HepG2 (cell line): ENCODE results near the gene MFRP. TPM values are rescaled to one million over a fixed set of nuclear protein-coding genes. Genes with fewer than 3 reads are reported as not detected.

Experiments used
- ARID5B ChIP-seq: IDR thresholded peaks from 2 replicates; pipeline ENCODE4 v1.4.0; 2020; ENCODE audit warnings: mild to moderate bottlenecking, missing genetic modification reagents
- CHD4 ChIP-seq: fragments of 200-600 bp; sonication (generic); IDR thresholded peaks from 2 replicates; pipeline ENCODE4 v1.7.0; 2017; ENCODE audit warnings: mild to moderate bottlenecking, low read length, borderline replicate concordance
- DBP ChIP-seq: sonication (generic); formaldehyde crosslinking; IDR thresholded peaks from 2 replicates; pipeline ENCODE4 v1.4.0; 2020; ENCODE audit warnings: missing genetic modification reagents; ENCODE audit errors: not compliant biosample characterization
- ELF3 ChIP-seq: IDR thresholded peaks from 2 replicates; pipeline ENCODE4 v1.6.1; 2016; ENCODE audit warnings: missing genetic modification reagents, missing compliant biosample characterization
- FOXA3 ChIP-seq: IDR thresholded peaks from 2 replicates; pipeline ENCODE4 v1.6.1; 2016; ENCODE audit warnings: missing genetic modification reagents, missing compliant biosample characterization
- KLF6 ChIP-seq: IDR thresholded peaks from 2 replicates; pipeline ENCODE4 v1.8.0; 2016; ENCODE audit warnings: missing biosample characterization, missing genetic modification reagents
- LCORL ChIP-seq, 2 experiments: fragments of 450-650 bp in 1 of 2; sonication (generic) in 1 of 2; formaldehyde crosslinking in 1 of 2; IDR thresholded peaks; 2 replicates each; pipeline versions ENCODE4 v1.5.0 to v1.6.1; 2017 to 2020; ENCODE audit warnings: antibody characterized with exemption in 1 of 2, missing genetic modification reagents in 1 of 2
- MYPOP ChIP-seq: sonication (generic); formaldehyde crosslinking; IDR thresholded peaks from 2 replicates; pipeline ENCODE4 v1.8.1; 2023; ENCODE audit warnings: mild to moderate bottlenecking, moderate library complexity, missing genetic modification reagents
- NCOA2 ChIP-seq: sonication (generic); formaldehyde crosslinking; IDR thresholded peaks from 2 replicates; pipeline ENCODE4 v1.8.0; 2022; ENCODE audit warnings: inconsistent platforms
- RXRA ChIP-seq: sonication (generic); formaldehyde crosslinking; IDR thresholded peaks from 2 replicates; pipeline ENCODE4 v1.5.1; 2020; ENCODE audit warnings: missing genetic modification reagents
- SAP130 ChIP-seq: IDR thresholded peaks from 2 replicates; pipeline ENCODE4 v1.6.1; 2016; ENCODE audit warnings: low read depth
- STAG1 ChIP-seq: sonication (generic); formaldehyde crosslinking; IDR thresholded peaks from 2 replicates; pipeline ENCODE4 v1.4.0; 2020; ENCODE audit warnings: missing genetic modification reagents
- TAF15 ChIP-seq: fragments of 200-400 bp; formaldehyde crosslinking; IDR thresholded peaks from one replicate; pipeline ENCODE4 v1.6.1; 2018; ENCODE audit warnings: mild to moderate bottlenecking, low read depth, low read length; ENCODE audit not compliant: poor library complexity, severe bottlenecking
- TFDP2 ChIP-seq: sonication (generic); formaldehyde crosslinking; IDR thresholded peaks from 2 replicates; pipeline ENCODE4 v1.4.0; 2020; ENCODE audit warnings: missing genetic modification reagents
- ZBTB14 ChIP-seq: sonication (generic); formaldehyde crosslinking; IDR thresholded peaks from 2 replicates; pipeline ENCODE4 v1.4.0; 2020; ENCODE audit warnings: missing genetic modification reagents
- ZBTB7B ChIP-seq: sonication (generic); formaldehyde crosslinking; IDR thresholded peaks from 2 replicates; pipeline ENCODE4 v1.4.0; 2020; ENCODE audit warnings: missing genetic modification reagents
- ZC3H4 ChIP-seq: sonication (generic); formaldehyde crosslinking; IDR thresholded peaks from 2 replicates; pipeline ENCODE4 v1.4.0; 2020; ENCODE audit warnings: missing genetic modification reagents, borderline replicate concordance
- ZNF3 ChIP-seq: IDR thresholded peaks from 2 replicates; pipeline ENCODE4 v1.7.0; 2017; ENCODE audit warnings: inconsistent platforms
- polyA plus RNA-seq, 8 experiments: library from polyadenylated mRNA; depleted of rRNA in 3 of 8; stranded (reverse) in 7 of 8; unstranded in 1 of 8; fragments of >200 nt; fragmentation: Illumina TruSeq in 4 of 8; extraction: Trizol in 4 of 8; gene quantifications; 2 replicates each; pipeline versions ENCODE4 v1.2.1 to v1.2.3, GENCODE V29; 2011 to 2016; ENCODE audit warnings: low read depth in 4 of 8, missing spikeins in 1 of 8, mixed read lengths in 1 of 8; ENCODE audit not compliant: insufficient read depth in 1 of 8
- total RNA-seq, 5 experiments: library from RNA; depleted of rRNA; stranded (reverse); fragments of >200 nt; fragmentation: Illumina TruSeq; extraction: Trizol; gene quantifications; 2 replicates each; pipeline ENCODE4 v1.2.3, GENCODE V29; 2016; ENCODE audit warnings: low read depth in 1 of 5

Gene MFRP
- total and polyA plus RNA-seq, 2 of the 13 experiments (the other 11 are each of a cell fraction or from before 2014, with no cell fraction given), result not detected

- TF ChIP-seq ARID5B (CRISPR knock-in tag) (0 out of 2 replicates have a peak, but pooled peaks have one; percentile 29), DBP (CRISPR knock-in tag) (no peak), SAP130 (CRISPR knock-in tag) (peak; percentile 61), ELF3 (CRISPR knock-in tag) (0 out of 2 replicates have a peak, but pooled peaks have one; percentile 27), TFDP2 (CRISPR knock-in tag) (no peak), MYPOP (CRISPR knock-in tag) (no peak), ZBTB14 (CRISPR knock-in tag) (no peak), KLF6 (CRISPR knock-in tag) (no peak), ZC3H4 (CRISPR knock-in tag) (no peak), ZBTB7B (no peak), RXRA (CRISPR knock-in tag) (no peak), STAG1 (CRISPR knock-in tag) (peak; percentile 84), NCOA2 (CRISPR knock-in tag) (0 out of 2 replicates have a peak, but pooled peaks have one; percentile 38), TAF15 (no peak), CHD4 (no peak), ZNF3 (CRISPR knock-in tag) (no peak), LCORL (IDR thresholded peaks at IDR 0.05) (no peak), LCORL (CRISPR knock-in tag; IDR thresholded peaks at IDR 0.05) (0 out of 2 replicates have a peak, but pooled peaks have one; percentile 36), FOXA3 (no peak)
Observed at GRCh38 chr11:119373921-119374631, 27.6 kb upstream of the MFRP start (continued).
